Activated CD4-positive, CD25-positive, alpha-beta regulatory T cell treated with anti-CD3 and anti-CD28 coated beads, Interleukin-2, amount 50 U/mL, for 72 hours (primary cell): Measurements from ENCODE around the gene MALL.
"Not testable (repeated sequence)": the region's sequence is repeated elsewhere in the genome, so short reads cannot be mapped to it uniquely, and the experiment has no call there.

Experiments used
- DNase-seq: peaks from one replicate; pipeline ENCODE4 v3.0.0; 2021

Gene MALL

GRCh38 chr2:110049769-110050168 lies 65.9 kb downstream of the MALL start:
- DNase-seq: not testable (repeated sequence)

GRCh38 chr2:110048255-110049197 lies 67.1 kb downstream of the MALL start:
- not testable (repeated sequence) for DNase-seq

- not testable (repeated sequence) for DNase-seq
Measured at GRCh38 chr2:110047225-110047624, 68.4 kb downstream of the MALL start.

- not testable (repeated sequence) for DNase-seq
Measured at GRCh38 chr2:110041941-110042660, 73.5 kb downstream of the MALL start.

GRCh38 chr2:110037336-110037735 lies 78.3 kb downstream of the MALL start:
- DNase-seq: not testable (repeated sequence)

- DNase-seq: not testable (repeated sequence)
Measured at GRCh38 chr2:110035384-110035783, 80.2 kb downstream of the MALL start.

GRCh38 chr2:110034935-110035334 lies 80.7 kb downstream of the MALL start:
- not testable (repeated sequence) for DNase-seq
